OCI-LY3 (cell line): ENCODE measurements around the gene SLC12A7.

ENCODE experiments used
- CTCF ChIP-seq: fragments of 200-600, 300-600 bp; sonication (generic); IDR thresholded peaks from 2 replicates; pipeline ENCODE4 v1.5.1; 2014; ENCODE audit warnings: antibody characterized with exemption, low read length, low read depth
- EZH2phosphoT487 ChIP-seq: fragments of 200-600 bp; shearing (Covaris generic); IDR thresholded peaks from 2 replicates; pipeline ENCODE4 v1.6.1; 2018; ENCODE audit warnings: antibody characterized with exemption, mixed run types, low read depth

DNA sequence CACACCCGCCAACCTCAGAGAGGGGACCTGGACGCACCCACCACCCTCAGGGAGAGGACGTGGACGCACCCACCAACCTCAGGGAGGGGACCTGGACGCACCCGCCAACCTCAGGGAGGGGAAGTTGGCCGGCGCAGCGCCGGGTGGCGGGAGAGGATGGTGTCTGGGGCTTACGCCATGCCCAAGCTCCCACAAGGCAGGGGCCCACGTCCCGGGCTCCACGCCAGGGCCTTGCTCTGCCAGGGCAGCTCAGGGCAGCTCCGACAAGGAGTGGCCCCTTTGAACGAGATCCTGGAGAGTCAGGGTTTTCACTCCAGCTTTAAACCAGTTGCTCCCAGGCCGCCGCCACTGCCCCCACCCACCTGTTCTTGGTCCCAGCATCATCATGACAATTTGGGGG, 32.2 kb upstream of the SLC12A7 start:
- TF ChIP-seq EZH2phosphoT487 (no peak), CTCF (no peak)
